NK-92 treated with Interleukin-12 subunit alpha and Interleukin-12 subunit beta, amount 100 ng/mL, for 24 hours (cell line): ENCODE measurements around the gene AKAP17A.
"Not testable (repeated sequence)": the region's sequence is repeated elsewhere in the genome, so short reads cannot be mapped to it uniquely, and the experiment has no call there.

Experiments
- DNase-seq: peaks from one replicate; lab custom pipeline; 2025; lab: John Stamatoyannopoulos, UW

The AKAP17A gene

DNA sequence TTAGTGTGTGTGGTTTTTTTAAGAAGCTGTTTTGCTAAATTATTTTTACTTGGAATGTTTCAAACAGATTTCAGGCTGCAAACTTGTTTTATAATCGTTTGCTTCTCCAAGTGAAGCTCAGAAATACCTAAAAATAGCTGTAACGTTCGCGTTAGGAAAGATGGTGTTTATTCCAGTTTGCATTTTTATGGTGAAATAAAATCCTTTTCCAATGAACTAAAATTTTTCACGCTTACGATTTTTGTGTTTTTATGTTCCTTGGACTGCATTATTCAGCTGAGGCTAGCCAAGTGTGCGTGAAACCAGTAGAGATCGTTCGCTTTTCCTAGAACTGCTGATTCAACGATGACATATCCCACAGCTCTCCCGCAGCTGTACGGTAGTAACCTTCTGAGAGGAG, 10.9 kb downstream of the AKAP17A start:
- DNase-seq, result no peak

DNA sequence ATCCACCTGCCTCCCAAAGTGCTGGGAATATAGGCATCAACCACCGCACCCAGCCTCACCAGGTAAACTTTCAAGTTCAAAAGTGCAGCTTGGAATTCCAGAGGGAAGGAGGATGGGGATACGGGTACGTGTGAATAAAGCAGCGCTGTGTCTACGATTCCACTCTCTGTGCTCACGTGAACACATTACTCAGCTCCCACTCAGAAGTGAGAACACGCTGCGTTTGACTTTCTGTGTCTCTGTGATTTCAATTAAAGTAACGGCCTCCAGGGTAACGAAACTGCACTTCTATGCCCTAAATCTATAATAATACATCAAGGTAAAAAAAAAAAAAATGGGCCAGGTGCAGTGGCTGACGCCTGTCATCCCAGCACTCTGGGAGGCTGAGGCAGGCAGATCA, 15.1 kb downstream of the AKAP17A start:
- no peak for DNase-seq

GRCh38 chrX:1609311-1609710, 17.9 kb downstream of the AKAP17A start:
- no peak for DNase-seq

GRCh38 chrX:1609762-1610161, 18.4 kb downstream of the AKAP17A start:
- DNase-seq, result no peak

DNA sequence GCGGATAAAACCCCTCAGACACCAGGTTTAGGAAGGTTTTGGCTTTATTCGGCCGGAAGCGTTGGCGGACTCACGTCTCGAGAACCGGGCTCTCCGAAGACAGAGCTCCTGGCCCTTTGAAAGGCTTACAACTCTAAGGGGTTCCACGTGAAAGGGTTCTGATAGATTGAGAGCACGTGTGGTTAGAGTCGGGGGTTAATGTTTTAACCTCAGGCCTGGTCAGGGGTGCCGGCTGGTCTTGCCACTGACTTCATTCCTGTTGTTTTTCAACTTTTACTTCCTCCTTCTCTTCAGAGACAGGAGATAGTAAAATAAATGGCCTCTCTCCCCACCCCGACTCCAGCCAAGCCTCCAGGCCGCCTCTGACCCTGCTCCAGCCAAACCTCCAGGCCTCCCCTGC, 18.8 kb downstream of the AKAP17A start:
- DNase-seq, result no peak

GRCh38 chrX:1610736-1611135, 19.3 kb downstream of the AKAP17A start:
- DNase-seq, result no peak

DNA sequence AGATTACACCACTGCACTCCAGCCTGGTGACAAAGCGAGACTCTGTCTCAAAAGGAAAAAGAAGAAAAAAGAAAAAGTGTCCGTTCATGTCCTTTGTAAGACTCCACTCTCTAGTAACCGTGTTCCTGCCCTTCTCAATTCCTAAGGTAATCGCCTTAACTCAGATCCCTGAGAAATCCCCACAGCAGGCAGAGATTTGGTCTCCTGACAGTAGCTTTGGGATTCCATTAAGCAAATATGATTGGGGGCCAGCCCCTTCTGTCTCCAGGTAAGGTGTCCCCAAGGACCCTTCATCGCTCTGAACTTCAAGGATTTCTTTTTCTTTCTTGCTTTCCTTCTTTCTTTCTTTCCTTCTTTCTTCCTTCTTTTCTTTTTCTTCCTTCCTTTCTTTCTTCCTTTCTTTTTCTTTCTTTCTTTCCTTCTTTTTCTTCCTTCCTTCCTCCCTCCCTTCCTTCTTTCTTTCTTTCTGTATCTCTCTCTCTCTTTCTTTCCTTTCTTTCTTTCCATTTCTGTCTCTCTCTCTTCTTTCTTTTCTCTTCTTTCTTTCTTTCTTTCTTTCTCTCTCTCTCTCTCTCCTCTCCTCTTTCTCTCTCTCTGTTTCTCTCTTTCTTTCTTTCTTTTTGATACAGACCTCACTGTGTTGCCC, 21.4 kb downstream of the AKAP17A start:
- no peak for DNase-seq

DNA sequence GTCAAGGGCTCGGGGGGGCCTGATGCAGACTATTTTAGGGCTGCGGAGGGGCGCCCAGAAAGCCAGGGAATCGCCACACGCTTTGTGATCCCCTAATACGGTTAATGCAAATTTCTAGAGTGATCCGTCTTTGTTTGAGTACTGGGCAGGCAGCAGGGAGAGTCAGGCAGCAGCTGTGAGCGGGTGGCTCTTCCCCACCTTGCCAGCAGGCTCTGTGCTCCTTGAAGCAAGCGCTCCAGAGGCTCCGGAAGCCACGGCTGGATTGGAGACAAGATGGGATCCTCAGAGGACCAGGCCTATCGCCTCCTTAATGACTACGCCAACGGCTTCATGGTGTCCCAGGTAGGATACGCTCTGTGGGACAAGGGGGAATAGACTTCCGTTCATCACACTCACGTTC, 23.5 kb downstream of the AKAP17A start, which contains the start of gene ASMT:
ASMT (plus strand) TSS at position 133 of the 400 bp plus-strand sequence; CDS start at position 274, 141 bp downstream.
- no peak for DNase-seq

DNA sequence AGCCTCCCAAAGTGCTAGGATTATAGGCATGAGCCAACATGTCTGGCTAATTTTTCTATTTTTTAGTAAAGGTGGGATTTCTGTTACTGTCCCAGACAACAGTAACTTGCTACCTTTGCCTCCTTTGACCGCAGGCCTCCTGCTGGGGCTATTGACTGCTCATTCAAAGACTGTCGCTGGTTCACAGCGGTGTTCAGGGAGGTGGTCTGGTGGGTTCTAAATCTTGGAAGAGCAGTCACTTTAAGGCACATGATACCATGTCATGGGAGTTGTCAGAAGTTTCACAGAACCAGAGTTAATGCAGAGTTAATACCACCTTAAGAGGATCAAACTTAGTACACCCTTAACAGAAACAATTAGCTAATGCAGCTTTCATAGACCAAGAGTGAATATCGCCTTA, 27.3 kb downstream of the AKAP17A start:
- no peak for DNase-seq

DNA sequence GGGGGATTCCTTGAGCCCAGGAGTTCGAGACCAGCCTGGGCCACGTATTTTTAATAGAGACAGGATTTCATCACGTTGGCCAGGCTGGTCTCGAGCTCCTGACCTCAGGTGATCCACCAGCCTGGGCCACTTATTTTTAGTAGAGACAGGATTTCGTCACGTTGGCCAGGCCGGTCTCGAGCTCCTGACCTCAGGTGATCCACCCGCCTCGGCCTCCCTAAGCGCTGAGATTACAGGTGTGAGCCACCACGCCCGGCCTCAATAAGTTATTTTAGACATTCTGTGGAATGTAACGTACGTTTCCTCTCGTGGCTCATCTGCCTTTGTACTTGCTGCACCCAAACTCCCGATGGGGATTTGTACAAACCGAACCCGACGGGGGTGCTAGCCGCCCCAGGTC, 32.3 kb downstream of the AKAP17A start:
- DNase-seq, result no peak

- not testable (repeated sequence) for DNase-seq
Observed at GRCh38 chrX:1624158-1624860, 32.9 kb downstream of the AKAP17A start.

DNA sequence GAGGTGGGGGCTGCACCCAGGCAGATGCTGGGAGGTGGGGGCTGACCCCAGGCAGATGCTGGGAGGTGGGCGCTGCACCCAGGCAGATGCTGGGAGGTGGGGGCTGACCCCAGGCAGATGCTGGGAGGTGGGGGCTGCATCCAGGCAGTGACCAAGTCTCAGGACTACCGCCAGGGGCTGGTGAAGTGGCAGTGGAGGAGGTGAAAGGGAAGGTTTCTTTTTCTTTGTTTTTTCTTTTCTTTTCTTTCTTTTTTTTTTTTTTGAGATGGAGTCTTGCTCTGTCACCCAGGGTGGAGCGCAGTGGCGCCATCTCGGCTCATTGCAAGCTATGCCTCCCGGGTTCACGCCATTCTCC, 33.4 kb downstream of the AKAP17A start:
- DNase-seq, result not testable (repeated sequence)

GRCh38 chrX:1629244-1629643, 37.8 kb downstream of the AKAP17A start:
- no peak for DNase-seq

GRCh38 chrX:1646009-1646408, 54.6 kb downstream of the AKAP17A start:
- no peak for DNase-seq

GRCh38 chrX:1649621-1650020, 58.2 kb downstream of the AKAP17A start:
- DNase-seq, result no peak
